ENCODE measurements around the gene PLIN3. TPM values are rescaled to one million over a fixed set of nuclear protein-coding genes. Genes with fewer than 3 reads are reported as not detected.
A peak's percentile ranks its signal among the peaks of the same experiment; 100 is the strongest.
"Not testable (repeated sequence)": the region's sequence is repeated elsewhere in the genome, so short reads cannot be mapped to it uniquely, and the experiment has no call there.

PLIN3 gene
- polyA plus RNA-seq, 3 donors: 22.0 to 55.5 (median 46.2) TPM

DNA sequence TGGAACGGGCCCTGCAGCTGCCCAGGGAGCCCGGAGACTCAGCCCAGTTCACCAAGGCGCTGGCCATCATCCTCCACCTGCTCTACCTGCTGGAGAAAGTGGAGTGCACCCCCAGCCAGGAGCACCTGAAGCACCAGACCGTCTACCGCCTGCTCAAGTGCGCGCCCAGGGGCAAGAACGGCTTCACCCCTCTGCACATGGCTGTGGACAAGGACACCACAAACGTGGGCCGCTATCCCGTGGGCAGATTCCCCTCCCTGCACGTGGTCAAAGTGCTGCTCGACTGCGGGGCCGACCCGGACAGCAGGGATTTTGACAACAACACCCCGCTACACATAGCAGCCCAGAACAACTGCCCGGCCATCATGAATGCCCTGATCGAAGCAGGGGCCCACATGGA, 74.2 kb downstream of the PLIN3 start:
- H3K27ac ChIP-seq (ENCODE audit: low read depth, low read length): not testable (repeated sequence)
- 75 to 92% (median 87%) methylated on average over 15 to 19 of the region's 19 CpGs for WGBS, 3 donors

DNA sequence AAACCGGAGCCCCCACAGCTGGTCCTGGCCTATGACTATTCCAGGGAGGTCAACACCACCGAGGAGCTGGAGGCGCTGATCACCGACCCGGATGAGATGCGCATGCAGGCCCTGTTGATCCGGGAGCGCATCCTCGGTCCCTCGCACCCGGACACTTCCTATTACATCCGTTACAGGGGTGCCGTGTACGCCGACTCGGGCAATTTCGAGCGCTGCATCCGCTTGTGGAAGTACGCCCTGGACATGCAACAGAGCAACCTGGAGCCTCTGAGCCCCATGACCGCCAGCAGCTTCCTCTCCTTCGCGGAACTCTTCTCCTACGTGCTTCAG, 74.6 kb downstream of the PLIN3 start:
- WGBS, 3 donors: 80 to 91% (median 82%) methylated on average over 23 to 24 of the region's 24 CpGs

DNA sequence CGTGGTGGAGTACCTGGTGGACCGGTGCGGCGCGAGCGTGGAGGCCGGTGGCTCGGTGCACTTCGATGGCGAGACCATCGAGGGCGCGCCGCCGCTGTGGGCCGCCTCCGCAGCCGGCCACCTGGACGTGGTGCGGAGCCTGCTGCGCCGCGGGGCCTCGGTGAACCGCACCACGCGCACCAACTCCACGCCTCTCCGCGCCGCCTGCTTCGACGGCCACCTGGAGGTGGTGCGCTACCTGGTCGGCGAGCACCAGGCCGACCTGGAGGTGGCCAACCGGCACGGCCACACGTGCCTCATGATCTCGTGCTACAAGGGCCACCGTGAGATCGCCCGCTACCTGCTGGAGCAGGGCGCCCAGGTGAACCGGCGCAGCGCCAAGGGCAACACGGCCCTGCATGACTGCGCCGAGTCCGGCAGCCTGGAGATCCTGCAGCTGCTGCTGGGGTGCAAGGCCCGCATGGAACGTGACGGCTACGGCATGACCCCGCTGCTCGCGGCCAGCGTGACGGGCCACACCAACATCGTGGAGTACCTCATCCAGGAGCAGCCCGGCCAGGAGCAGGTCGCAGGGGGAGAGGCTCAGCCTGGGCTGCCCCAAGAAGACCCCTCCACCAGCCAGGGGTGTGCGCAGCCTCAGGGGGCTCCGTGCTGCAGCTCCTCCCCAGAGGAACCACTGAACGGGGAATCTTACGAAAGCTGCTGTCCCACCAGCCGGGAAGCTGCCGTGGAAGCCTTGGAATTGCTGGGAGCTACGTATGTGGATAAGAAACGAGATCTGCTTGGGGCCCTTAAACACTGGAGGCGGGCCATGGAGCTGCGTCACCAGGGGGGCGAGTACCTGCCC, 75.2 kb downstream of the PLIN3 start:
- WGBS, 3 donors: 6 to 11% (median 9%) methylated on average over 63 to 75 of the region's 75 CpGs
- not testable (repeated sequence) for H3K27ac ChIP-seq (ENCODE audit: low read depth, low read length)

More for the DNA sequence above, 74.6 kb downstream of the PLIN3 start:
- not testable (repeated sequence) for H3K27ac ChIP-seq (ENCODE audit: low read depth, low read length)

DNA sequence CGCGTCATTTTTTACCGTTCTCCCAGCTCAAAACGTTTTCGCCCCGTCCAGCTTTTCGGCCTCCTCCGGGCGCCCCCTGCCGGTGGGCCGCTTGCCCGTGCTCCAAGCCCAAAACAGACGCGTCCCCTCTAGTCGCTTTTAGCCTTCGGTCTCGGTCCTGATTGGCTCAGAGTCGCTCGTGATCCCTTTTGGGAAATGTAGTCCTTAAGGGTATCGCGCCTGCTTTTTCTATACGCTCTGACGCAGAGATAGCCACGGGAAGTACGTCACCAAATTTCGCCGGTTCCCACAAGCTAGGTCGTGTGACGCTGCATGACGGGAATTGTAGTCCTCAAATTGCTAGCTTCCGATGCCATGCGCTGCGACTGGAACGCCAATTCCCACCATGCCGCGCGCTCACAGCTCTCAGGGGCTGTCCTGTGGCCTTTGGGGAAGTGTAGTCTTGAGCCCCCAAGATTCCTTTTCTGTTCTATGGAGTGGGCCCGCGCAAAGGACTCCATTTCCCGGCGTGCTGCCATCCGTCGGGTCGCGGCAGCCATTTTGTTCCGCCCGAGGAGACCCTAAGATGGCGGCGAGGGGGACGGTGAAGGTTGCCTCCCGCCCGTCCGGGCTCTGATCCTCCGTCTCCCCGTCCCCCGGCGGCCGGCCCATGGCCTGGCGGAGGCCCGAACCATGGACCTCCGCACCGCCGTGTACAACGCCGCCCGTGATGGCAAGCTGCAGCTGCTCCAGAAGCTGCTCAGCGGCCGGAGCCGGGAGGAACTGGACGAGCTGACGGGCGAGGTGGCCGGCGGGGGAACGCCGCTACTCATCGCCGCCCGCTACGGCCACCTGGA, 76.1 kb downstream of the PLIN3 start, which contains the start of gene FEM1A:
Gene FEM1A, plus strand, starts transcription at position 552 of the 836 bp plus-strand sequence. Its CDS starts 121 bp downstream, at position 673.
- 0 to 1% (median 0%) methylated on average over 57 to 80 of the region's 80 CpGs for WGBS, 3 donors
- peak within 1 kb of the TSS; percentile 1 for H3K27ac ChIP-seq (ENCODE audit: low read depth, low read length)

Other genes starting within 250 kb of the PLIN3 start
- gene TNFAIP8L1, start 228.2 kb downstream of the PLIN3 start, polyA plus RNA-seq: 1 to 10 TPM; 2.0 to 9.2 (median 5.3) TPM
- 100 to 1,000 TPM in 2 of 3 donors, 10 to 100 TPM in 1; 53.1 to 168 (median 129) TPM for gene MYDGF, start 197.3 kb downstream of the PLIN3 start, polyA plus RNA-seq
- gene DPP9, start 143.8 kb downstream of the PLIN3 start, polyA plus RNA-seq: 10 to 100 TPM; 18.6 to 36.4 (median 23.4) TPM
- 1 to 10 TPM; 3.3 to 6.1 (median 5.5) TPM for gene FEM1A, start 75.9 kb downstream of the PLIN3 start, polyA plus RNA-seq
- 10 to 100 TPM in 1 of 3 donors, 1 to 10 TPM in 2; 5.9 to 16.3 (median 9.6) TPM for gene TICAM1, start 36.0 kb downstream of the PLIN3 start, polyA plus RNA-seq
- under 1 TPM in 2 of 3 donors, not detected in 1; 0.05 to 0.09 TPM for gene ARRDC5, start 35.2 kb upstream of the PLIN3 start, polyA plus RNA-seq
- gene UHRF1, start 41.8 kb upstream of the PLIN3 start, polyA plus RNA-seq: under 1 TPM; 0.25 to 0.49 (median 0.45) TPM
- 10 to 100 TPM in 2 of 3 donors, 1 to 10 TPM in 1; 8.6 to 17.5 (median 16.1) TPM for gene KDM4B, start 101.4 kb upstream of the PLIN3 start, polyA plus RNA-seq

All from adipose tissue (tissue), 3 donors.